Retinal pigment epithelial cell (primary cell): Measurements from ENCODE around the gene DNAJB6.
"Not testable (repeated sequence)": the region's sequence is repeated elsewhere in the genome, so short reads cannot be mapped to it uniquely, and the experiment has no call there.

Source experiments
- DNase-seq: peaks from one replicate; pipeline ENCODE4 v3.0.0-alpha.2; 2010; ENCODE audit warnings: low read depth
- H3K4me3 ChIP-seq: 2 replicates; pipeline ENCODE4 v1.5.1; 2011; ENCODE audit warnings: mild to moderate bottlenecking, low read length, control low read depth, moderate library complexity
- TF ChIP-seq, protein P1 (sequence below): conservative IDR thresholded peaks from 2 replicates; pipeline ENCODE4 v1.5.1; 2011; ENCODE audit warnings: low read depth, low read length, control low read depth, inconsistent platforms

The DNAJB6 gene

DNA sequence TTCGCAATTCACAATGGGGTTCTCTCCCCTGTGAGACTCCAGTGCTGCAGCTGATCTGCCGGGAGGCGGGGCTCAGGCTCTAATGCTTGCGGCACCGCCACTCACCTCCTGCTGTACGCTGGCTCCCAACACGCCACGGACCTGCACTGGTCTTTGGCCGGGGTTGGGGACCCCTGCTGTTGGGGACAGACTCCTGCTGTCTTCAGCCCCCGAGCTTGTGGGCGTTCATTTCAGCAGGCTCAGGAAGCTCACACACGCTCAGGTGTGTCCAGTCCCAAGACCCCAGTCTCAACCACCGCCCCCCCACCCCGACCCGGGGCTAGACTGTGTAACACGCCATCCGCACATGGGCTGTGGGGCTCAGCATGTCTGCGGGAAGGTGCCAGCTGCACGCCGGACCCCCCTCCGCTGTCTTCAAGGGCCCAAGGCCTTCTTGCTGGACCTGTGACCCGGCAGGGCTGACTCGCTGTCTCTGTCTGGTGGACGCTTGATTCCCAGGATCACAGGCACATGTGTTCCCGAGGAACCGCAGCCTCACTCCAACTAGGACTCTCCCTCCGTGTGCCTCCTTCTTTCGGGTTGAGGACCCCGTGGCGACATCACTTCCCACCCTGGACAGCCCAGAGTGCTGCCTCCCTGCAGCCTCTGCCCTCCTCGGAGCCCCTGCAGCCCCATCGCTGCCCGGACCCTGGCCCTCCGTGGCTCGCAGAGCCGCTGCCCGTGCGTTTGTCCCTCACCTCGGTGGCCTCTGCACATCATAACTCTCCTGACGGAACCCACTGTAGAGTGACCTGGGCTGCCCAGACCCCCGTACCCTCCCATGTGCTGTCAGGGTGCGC, 106.4 kb downstream of the DNAJB6 start:
- TF ChIP-seq, protein P1, sequence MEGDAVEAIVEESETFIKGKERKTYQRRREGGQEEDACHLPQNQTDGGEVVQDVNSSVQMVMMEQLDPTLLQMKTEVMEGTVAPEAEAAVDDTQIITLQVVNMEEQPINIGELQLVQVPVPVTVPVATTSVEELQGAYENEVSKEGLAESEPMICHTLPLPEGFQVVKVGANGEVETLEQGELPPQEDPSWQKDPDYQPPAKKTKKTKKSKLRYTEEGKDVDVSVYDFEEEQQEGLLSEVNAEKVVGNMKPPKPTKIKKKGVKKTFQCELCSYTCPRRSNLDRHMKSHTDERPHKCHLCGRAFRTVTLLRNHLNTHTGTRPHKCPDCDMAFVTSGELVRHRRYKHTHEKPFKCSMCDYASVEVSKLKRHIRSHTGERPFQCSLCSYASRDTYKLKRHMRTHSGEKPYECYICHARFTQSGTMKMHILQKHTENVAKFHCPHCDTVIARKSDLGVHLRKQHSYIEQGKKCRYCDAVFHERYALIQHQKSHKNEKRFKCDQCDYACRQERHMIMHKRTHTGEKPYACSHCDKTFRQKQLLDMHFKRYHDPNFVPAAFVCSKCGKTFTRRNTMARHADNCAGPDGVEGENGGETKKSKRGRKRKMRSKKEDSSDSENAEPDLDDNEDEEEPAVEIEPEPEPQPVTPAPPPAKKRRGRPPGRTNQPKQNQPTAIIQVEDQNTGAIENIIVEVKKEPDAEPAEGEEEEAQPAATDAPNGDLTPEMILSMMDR = no peak
- no peak for DNase-seq

DNA sequence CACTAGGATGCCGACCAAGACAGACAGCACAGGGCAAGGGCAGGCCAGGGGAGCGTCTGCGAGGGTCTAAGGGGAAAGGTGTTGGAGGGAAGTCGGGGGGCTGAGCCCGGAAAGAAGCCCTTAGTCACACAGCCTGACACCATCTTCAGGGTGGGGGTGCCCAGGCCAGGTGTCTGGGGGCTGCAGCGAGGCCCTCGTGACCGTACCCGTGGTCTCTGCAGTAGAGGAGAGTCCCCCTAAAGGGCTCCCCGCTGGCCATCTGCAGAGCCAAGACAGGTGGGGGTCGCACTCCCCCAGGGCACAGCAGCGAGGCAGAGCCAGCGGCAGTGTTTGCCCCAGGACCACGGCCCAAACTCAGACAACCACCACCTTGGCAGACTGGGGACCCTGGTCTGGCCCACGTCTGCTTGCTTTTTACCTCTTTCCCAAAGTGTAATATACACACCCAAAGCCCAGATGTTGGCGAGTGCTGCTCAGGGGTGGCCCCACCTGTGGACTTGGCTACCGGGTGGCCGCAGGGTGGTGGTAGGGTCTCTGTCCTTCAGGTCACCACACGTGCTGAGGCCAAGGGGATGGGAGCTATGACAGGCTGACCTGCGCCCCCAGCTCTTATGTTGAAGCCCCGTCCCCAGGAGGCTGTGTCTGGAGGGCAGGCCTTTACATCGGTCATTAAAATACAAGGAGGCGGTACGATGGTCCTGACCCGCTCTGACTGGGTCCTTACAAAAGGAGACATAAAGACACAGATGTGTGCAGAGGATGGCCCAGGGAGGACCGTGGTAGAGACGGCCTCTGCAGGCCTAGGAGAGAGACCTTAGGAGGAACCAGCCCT, 107.4 kb downstream of the DNAJB6 start:
- TF ChIP-seq, protein P1 = no peak
- no peak overlapping the region for H3K4me3 ChIP-seq
- DNase-seq = no peak

More for the DNA sequence above, 106.4 kb downstream of the DNAJB6 start:
- H3K4me3 ChIP-seq = no peak overlapping the region

DNA sequence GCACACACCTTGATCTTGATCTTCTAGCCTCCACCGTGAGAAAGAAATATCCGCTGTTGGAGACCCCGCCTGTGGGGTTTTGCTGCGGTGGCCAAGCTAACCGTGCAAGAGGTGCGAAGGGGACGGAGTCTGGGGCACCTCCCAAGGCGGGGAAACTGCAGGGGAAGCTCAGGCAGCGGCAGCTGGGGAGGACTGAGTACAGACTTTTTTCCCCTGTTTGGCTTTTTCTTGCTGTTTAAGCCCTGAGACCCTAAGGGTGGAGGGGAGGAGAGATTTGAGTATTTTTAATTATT, 108.0 kb downstream of the DNAJB6 start:
- TF ChIP-seq, protein P1 = no peak
- no peak overlapping the region for H3K4me3 ChIP-seq
- DNase-seq = no peak

DNA sequence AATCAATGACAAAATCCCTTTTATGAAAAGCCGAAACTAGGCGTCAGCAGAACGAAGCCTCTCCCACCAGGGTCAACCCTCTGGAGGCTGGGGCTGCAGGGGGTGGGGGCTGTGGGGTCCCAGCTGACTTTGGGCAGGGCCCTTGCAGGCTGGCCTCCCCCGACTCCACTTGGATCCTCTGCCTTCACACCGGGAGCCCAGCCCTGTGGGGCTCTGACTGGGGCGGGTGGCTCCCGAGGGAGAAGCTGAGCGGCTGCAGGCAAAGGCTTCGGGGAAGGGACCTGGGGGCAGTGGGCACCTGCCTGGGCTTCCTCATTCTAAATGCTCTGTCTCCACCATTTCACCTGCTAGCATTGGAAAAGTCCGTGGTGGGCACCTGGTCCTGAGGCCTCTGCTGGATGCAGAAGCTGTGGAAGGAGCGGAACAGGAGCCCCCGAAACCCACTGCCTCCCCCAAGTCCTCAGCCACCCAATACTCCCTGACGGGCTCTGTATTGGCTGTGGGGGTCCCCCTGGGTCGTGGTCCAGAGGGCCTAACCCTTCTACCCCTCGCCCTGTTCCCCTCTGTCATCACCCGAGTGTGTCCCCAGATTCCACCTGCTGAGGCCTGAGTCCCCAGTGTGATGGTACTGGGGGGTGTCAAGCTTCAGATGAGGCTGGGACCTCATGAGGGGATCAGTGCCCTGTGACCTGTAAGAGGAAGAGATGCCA, 108.6 kb downstream of the DNAJB6 start:
- H3K4me3 ChIP-seq = no peak overlapping the region
- no peak for DNase-seq
- TF ChIP-seq, protein P1 = no peak

DNA sequence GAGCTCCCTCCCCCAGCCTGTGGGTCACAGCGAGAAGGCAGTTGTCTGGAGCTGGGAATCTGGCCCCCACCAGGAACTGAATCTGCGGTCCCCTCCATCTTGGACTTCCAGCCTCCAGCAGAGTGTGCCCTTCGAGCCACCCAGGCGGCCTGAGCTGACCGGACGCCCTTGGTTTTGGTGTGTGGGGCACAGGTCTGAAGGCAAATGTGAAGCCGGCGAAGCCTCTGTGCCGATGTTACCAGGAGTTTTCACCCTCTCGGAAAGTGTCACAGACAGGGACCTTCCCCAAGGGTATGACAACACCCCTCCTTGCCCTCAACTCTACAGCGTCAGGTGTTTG, 109.1 kb downstream of the DNAJB6 start:
- no peak for DNase-seq
- H3K4me3 ChIP-seq = no peak overlapping the region
- TF ChIP-seq, protein P1 = no peak

DNA sequence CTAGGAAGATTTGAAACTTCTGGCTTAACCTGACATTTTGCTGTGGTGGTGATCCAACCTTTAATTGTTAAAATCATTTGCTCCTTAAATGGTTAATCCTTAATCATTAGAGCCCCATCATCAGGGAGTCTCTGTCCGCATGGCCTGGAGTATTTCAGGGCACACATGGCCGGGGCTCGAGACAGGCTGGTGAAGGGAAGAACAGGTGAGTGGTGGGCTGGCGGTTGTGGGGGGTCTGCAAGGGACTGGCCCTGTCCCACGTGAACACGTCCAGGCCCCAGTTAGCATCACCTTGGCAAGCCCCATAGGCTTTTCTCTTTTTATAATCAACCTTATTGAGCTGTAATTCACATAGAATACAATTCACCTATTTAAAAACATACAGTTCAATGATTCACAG, 109.5 kb downstream of the DNAJB6 start:
- no peak for DNase-seq
- TF ChIP-seq, protein P1 = no peak
- no peak overlapping the region for H3K4me3 ChIP-seq

DNA sequence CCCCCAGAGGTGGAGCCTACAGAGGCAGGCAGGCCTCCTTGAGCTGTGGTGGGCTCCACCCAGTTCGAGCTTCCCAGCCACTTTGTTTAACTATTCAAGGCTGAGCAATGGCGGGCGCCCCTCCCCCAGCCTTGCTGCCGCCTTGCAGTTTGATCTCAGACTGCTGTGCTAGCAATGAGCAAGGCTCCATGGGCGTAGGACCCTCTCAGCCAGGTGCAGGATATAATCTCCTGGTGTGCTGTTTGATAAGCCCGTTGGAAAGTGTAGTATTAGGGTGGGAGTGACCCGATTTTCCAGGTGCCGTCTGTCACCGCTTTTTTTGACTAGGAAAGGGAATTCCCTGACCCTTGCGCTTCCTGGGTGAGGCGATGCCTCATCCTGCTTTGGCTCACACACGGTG, 117.2 kb downstream of the DNAJB6 start:
- not testable (repeated sequence) for H3K4me3 ChIP-seq, DNase-seq
